ENCODE results near the gene SSBP1. TPM values are rescaled to one million over a fixed set of nuclear protein-coding genes. Genes with fewer than 3 reads are reported as not detected.

The SSBP1 gene
- total and polyA plus RNA-seq, 4 donors: 68.0 to 147 (median 80.1) TPM

DNA sequence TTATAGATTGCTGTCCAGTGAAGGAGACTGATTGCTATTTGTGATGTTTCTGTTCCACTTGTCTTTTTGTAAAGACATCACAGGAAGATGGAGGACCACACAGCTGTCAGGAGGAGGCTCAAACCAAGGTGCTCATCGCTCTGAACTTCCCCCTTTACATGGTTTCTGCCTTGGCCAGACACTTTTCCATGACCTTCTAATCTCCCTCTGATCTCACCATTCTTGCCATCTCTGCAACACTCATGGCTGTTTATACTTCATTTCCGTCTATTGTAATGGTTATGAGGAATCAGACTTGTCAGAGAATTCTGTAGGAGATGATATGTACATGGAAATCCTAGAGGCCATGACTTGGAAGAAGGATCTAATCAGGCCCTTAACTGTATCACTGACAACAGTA lies 50.1 kb downstream of the SSBP1 start (continued):
- TF ChIP-seq, protein P1, sequence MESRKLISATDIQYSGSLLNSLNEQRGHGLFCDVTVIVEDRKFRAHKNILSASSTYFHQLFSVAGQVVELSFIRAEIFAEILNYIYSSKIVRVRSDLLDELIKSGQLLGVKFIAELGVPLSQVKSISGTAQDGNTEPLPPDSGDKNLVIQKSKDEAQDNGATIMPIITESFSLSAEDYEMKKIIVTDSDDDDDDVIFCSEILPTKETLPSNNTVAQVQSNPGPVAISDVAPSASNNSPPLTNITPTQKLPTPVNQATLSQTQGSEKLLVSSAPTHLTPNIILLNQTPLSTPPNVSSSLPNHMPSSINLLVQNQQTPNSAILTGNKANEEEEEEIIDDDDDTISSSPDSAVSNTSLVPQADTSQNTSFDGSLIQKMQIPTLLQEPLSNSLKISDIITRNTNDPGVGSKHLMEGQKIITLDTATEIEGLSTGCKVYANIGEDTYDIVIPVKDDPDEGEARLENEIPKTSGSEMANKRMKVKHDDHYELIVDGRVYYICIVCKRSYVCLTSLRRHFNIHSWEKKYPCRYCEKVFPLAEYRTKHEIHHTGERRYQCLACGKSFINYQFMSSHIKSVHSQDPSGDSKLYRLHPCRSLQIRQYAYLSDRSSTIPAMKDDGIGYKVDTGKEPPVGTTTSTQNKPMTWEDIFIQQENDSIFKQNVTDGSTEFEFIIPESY (IDR thresholded peaks at IDR 0.05): no peak
- no peak for TF ChIP-seq GABPA (IDR thresholded peaks at IDR 0.05 in 1 of 2, conservative IDR thresholded peaks at IDR 0.05 in 1 of 2)
- no peak for TF ChIP-seq RAD21 (IDR thresholded peaks at IDR 0.05)
- TF ChIP-seq, protein P2, sequence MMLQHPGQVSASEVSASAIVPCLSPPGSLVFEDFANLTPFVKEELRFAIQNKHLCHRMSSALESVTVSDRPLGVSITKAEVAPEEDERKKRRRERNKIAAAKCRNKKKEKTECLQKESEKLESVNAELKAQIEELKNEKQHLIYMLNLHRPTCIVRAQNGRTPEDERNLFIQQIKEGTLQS (IDR thresholded peaks at IDR 0.05): no peak
- no peak for TF ChIP-seq TAF1 (conservative IDR thresholded peaks at IDR 0.05)
- TF ChIP-seq NR2F2 (IDR thresholded peaks at IDR 0.05): no peak
- no peak for TF ChIP-seq YY1 (IDR thresholded peaks at IDR 0.05)
- no peak for TF ChIP-seq FOXA2 (IDR thresholded peaks at IDR 0.05)

DNA sequence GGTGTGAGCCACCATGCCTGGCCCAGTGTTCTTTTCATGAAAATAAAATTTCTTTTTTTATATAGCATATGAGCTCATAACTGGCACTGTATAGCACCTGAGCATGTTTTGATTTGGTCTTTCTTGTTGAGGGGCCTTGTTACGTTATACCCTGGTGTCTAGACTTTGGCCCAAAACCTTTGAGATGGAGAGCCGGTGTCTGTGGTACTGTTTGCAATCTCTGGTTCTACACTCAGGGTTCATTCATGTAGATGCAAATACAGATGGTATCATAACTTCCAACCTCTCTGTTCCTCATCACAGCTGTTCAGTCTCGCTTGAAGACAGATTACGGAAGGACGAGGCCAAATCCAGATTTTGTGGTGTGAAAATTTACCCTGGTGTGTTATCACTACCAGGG lies 51.8 kb downstream of the SSBP1 start, which contains the start of gene TAS2R5:
TSS of gene TAS2R5 (plus strand) at position 301 of the 400 bp plus-strand sequence. CDS start 145 bp downstream, outside the sequence.
- H3K9ac ChIP-seq (ENCODE audit: low read depth in 1 of 2, low read length in 2 of 2): no peak within 1 kb of the TSS
- H3K27ac ChIP-seq (ENCODE audit: low read depth in 1 of 2, low read length in 2 of 2): no peak within 1 kb of the TSS
- no peak within 1 kb of the TSS for H3K4me3 ChIP-seq (ENCODE audit: low read depth in 1 of 3, low read length in 3 of 3)
- TF ChIP-seq TAF1 (conservative IDR thresholded peaks at IDR 0.05): no peak
- TF ChIP-seq RXRA (IDR thresholded peaks at IDR 0.05): no peak
- no peak for TF ChIP-seq HNF4A (conservative IDR thresholded peaks at IDR 0.05)
- TF ChIP-seq, protein P2 (IDR thresholded peaks at IDR 0.05): no peak
- TF ChIP-seq, protein P1 (IDR thresholded peaks at IDR 0.05): no peak
- no peak for TF ChIP-seq GABPA (IDR thresholded peaks at IDR 0.05 in 1 of 2, conservative IDR thresholded peaks at IDR 0.05 in 1 of 2)
- TF ChIP-seq, protein P3, sequence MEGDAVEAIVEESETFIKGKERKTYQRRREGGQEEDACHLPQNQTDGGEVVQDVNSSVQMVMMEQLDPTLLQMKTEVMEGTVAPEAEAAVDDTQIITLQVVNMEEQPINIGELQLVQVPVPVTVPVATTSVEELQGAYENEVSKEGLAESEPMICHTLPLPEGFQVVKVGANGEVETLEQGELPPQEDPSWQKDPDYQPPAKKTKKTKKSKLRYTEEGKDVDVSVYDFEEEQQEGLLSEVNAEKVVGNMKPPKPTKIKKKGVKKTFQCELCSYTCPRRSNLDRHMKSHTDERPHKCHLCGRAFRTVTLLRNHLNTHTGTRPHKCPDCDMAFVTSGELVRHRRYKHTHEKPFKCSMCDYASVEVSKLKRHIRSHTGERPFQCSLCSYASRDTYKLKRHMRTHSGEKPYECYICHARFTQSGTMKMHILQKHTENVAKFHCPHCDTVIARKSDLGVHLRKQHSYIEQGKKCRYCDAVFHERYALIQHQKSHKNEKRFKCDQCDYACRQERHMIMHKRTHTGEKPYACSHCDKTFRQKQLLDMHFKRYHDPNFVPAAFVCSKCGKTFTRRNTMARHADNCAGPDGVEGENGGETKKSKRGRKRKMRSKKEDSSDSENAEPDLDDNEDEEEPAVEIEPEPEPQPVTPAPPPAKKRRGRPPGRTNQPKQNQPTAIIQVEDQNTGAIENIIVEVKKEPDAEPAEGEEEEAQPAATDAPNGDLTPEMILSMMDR (IDR thresholded peaks at IDR 0.05; ENCODE audit: low read depth, low read length, missing input control): no peak
- no peak for TF ChIP-seq FOXA2 (IDR thresholded peaks at IDR 0.05)
- TF ChIP-seq NR2F2 (IDR thresholded peaks at IDR 0.05): no peak
- no peak for TF ChIP-seq YY1 (IDR thresholded peaks at IDR 0.05)
- no peak for TF ChIP-seq JUND (IDR thresholded peaks at IDR 0.05)
- no peak for TF ChIP-seq FOXA1 (IDR thresholded peaks at IDR 0.05)
- TF ChIP-seq EGR1 (IDR thresholded peaks at IDR 0.05; ENCODE audit: low read depth in 2 of 2): no peak
- no peak for TF ChIP-seq SP1 (IDR thresholded peaks at IDR 0.05)
- TF ChIP-seq, protein P4, sequence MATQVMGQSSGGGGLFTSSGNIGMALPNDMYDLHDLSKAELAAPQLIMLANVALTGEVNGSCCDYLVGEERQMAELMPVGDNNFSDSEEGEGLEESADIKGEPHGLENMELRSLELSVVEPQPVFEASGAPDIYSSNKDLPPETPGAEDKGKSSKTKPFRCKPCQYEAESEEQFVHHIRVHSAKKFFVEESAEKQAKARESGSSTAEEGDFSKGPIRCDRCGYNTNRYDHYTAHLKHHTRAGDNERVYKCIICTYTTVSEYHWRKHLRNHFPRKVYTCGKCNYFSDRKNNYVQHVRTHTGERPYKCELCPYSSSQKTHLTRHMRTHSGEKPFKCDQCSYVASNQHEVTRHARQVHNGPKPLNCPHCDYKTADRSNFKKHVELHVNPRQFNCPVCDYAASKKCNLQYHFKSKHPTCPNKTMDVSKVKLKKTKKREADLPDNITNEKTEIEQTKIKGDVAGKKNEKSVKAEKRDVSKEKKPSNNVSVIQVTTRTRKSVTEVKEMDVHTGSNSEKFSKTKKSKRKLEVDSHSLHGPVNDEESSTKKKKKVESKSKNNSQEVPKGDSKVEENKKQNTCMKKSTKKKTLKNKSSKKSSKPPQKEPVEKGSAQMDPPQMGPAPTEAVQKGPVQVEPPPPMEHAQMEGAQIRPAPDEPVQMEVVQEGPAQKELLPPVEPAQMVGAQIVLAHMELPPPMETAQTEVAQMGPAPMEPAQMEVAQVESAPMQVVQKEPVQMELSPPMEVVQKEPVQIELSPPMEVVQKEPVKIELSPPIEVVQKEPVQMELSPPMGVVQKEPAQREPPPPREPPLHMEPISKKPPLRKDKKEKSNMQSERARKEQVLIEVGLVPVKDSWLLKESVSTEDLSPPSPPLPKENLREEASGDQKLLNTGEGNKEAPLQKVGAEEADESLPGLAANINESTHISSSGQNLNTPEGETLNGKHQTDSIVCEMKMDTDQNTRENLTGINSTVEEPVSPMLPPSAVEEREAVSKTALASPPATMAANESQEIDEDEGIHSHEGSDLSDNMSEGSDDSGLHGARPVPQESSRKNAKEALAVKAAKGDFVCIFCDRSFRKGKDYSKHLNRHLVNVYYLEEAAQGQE (IDR thresholded peaks at IDR 0.05): no peak
- TF ChIP-seq, protein P5, sequence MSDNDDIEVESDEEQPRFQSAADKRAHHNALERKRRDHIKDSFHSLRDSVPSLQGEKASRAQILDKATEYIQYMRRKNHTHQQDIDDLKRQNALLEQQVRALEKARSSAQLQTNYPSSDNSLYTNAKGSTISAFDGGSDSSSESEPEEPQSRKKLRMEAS (IDR thresholded peaks at IDR 0.05): no peak
- TF ChIP-seq RAD21 (IDR thresholded peaks at IDR 0.05): no peak
- no peaks in the 10 kb centered on the region for H3K9me3 ChIP-seq (ENCODE audit: control insufficient read depth in 4 of 4, low read length in 3 of 4)
- DNase-seq (ENCODE audit: low spot score): no peak
- no peaks in the 10 kb centered on the region for H3K4me1 ChIP-seq (ENCODE audit: control insufficient read depth in 4 of 4, insufficient read depth in 4 of 4, low read length in 3 of 4)
- H3K27me3 ChIP-seq (ENCODE audit: control insufficient read depth in 4 of 4, insufficient read depth in 4 of 4, low read length in 3 of 4): no peaks in the 10 kb centered on the region
- no peaks in the 10 kb centered on the region for H3K36me3 ChIP-seq (ENCODE audit: control insufficient read depth in 4 of 4, insufficient read depth in 3 of 4, low read depth in 1 of 4, low read length in 3 of 4)
- 82% methylated on average over 5 of the region's 5 CpGs for WGBS

All from liver (tissue), 9 donors.